HG03139 (cell line): ENCODE results near the gene DNER.
"Not testable (repeated sequence)": the region's sequence is repeated elsewhere in the genome, so short reads cannot be mapped to it uniquely, and the experiment has no call there.

Experiments
- ATAC-seq: cut with Tn5 transposase; IDR thresholded peaks from one replicate; pipeline ENCODE4 v1.9.1; 2021; ENCODE audit not compliant: unreplicated experiment

Gene DNER

DNA sequence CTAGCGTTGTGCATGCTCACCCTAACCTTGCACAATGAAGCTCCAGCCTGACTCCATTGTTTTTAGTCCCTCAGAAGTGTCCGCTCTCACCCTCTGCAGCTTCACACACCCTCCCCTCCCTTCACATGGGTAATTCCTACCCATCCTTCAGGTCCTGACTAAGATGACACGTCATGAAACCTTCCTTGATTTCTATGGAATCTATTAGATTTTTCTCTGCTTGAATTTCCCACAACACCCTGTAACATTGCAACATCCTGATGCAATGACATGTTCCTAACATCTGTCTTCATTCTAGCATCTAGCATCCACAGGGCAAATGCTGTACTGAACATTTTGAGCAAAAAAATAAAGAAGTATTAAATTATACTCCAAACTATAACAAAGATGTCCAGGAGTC, 366.2 kb downstream of the DNER start:
- ATAC-seq = no peak

DNA sequence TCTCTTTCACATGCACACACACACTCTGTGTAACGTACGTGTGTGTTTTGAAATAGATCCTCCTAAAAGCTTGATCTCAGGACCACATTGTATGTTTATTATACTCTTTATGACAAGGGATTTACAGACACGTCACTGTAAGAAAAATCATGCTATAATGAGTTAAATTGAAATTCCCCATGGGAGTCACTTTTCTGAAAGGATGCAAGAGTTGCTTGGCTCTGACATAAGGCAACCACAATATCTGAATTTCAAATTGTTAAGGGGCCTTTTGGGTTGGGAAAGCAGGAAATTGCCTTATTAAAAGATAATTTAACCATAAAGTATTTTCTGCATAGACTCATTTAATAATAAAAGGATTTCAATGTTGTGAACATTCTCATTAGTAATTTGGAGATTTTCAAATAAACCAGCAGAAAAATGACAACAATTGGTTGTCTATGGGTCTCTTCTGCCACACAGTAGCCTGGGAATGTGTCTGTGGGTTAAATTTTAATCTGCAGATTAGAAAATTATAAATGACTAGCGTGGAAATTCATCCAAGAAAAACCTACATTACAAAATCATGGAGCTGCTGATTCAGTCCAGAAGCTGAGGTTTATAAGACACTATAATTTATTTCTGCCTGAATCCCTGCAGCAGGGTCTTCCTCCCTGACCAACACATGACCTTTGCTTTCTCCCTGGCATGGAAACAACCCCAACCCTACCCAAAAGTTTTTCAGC, 367.4 kb downstream of the DNER start:
- no peak for ATAC-seq

DNA sequence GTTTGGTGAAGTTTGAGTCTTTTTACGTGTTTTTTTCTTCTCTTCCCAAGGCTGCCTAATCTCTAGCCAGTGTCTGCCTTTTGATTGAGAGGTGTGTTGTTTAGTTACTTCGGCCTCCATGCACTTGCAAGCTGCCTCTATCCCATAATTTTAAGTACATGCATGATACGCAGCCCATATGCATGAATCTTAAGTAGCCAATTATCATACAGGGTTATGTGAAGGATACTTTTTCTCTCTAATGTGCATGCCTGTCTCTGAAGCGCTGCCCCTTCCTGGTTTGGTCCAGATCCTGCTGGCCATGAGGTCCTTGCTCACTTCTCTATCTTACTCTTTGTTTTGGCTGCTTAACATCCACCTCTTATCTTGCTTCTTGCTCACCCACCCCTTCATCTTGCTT, 369.4 kb downstream of the DNER start:
- no peak for ATAC-seq

DNA sequence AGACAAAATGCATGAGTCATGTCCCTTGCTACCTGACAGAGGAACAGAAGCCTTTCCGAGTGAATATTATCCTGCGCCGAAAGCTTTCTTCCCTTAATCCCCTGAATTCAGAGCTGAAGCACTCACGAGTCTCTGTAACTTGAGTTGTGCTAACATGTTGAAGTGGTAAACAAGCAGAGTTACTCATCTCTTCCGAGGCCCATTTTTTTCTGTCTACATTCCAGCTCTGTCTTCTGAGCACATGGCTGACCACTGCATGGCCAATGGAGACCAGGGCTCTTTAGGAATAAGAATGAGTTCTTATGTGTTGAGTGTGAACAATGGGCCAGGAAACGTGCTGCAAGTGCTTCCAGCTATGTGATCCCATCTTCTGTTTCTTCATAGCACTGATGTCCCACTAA, 370.2 kb downstream of the DNER start:
- ATAC-seq = no peak

DNA sequence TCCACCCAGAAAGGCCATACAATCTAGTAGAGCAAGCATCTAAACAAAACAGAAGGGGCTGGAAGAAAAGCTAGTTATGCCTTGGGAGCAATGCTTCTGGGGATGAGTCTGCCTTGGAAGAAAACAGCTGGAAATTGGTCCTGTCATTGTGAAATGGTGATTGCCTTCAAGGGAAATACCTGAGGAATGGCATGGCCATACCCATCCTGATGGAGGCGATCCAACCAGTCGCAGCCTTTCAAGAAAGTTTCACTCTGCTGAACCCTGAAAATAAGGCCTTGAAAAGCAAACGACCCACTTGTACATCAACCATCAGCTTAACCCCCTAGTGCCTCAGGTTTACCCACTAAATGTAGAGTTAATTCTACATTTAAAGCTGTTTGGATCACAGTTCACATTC, 370.7 kb downstream of the DNER start:
- ATAC-seq = no peak

DNA sequence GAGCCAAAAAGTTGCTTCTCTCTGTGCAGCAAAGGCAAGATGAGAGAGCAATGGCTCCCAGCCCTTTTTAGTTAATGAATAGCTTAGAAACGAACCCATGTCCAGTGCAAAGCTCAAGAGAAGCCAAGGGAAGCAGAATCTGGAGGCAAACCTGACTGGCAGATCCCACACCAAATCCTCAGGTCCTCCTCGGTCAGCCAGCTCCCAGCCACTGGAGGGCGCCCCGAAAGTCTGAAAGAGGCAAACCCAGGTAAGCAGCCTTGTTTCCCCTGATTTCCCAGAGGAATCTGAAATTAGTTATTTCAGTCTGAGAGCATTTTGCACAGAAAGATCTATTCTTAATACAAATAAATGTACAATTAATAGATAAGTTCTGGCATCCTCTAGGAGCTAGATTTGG, 372.0 kb downstream of the DNER start:
- no peak for ATAC-seq

DNA sequence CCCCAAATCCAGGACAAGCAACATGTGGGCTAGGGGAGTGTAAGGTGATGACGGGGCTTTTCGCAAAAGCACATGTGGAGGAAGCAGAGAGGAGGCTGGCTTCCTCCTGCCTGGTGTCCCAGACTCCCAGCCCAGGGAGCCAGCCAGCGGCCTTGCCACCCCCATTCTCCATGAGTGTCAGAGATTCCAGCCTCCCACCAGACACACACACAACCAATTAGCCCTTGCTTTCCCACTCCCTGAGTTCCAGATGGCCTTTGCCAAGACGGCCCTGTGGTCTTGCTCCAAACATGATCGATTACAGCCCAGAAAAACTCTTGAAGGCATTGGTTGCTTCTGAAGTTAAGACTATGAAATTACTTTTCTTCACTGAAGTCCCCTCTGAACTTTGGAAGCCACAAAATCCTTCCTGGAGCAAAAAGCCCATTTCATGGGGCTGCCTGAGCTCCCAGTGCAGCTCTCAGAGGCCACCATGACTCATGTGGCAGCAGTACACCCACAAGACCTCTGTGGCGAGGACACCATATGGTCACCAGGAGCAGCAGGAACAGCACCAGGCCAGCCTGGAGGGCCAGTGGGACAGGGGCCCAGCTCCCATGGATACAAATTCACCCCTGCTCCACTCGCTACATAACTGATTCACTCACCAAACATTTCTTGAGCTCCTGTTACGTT, 374.1 kb downstream of the DNER start:
- no peak for ATAC-seq

DNA sequence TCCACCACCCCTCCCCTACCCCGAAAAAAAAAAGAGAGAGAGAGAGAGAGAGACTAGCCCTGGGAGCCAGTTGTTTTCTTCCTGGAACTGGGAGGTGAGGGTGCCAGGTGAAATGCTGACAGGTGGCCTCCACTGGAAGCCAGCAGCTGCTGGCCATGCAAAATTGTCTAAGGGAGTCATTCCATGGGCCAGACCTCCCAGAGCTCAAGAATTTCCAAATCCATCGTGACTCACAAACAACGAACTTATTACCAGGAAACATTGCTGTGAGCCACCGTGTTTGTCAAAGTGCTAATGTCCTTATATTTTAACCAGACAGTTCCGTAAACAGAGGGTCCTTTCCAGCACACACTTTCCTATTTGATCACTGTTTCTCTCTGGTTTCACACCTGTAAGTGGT, 374.7 kb downstream of the DNER start:
- ATAC-seq = no peak

DNA sequence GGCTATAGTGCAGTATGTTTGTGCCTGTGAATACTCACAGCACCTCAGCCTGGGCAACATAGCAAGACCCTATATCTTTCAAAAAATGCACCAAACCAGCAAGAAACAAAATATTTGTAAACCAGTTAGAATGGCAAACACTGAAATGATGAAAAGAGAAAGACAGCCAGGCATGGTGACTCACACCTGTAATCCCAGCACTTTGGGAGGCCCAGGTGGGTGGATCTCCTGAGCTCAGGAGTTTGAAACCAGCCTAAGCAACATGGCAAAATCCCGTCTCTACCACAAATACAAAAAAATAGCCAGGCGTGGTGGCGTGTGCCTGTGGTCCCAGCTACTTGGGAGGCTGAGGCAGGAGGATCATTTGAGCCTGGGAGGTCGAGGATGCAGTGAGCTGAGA, 375.2 kb downstream of the DNER start:
- ATAC-seq = not testable (repeated sequence)

DNA sequence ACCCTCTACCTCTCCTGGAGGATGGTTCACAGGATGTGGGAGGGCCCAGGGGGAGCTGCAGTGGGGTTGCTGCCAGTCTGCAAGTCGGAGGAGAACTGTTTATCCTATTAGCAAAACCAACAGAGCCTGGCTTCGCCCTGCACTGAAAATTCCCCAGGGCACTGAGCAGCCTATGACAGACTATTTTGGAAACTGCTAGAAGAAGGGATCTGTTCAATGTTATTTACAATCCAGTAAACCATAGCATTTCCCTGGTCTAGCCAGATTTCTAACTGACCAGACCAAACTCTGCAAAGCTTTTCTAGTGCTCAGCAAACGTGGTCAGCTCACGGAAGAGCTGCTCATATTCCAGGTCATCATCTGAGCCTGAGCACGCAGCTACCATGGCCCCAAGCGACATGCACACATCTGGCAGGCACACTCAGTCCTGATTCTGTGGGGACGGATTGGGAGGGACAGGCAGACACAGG, 378.4 kb downstream of the DNER start:
- no peak for ATAC-seq

DNA sequence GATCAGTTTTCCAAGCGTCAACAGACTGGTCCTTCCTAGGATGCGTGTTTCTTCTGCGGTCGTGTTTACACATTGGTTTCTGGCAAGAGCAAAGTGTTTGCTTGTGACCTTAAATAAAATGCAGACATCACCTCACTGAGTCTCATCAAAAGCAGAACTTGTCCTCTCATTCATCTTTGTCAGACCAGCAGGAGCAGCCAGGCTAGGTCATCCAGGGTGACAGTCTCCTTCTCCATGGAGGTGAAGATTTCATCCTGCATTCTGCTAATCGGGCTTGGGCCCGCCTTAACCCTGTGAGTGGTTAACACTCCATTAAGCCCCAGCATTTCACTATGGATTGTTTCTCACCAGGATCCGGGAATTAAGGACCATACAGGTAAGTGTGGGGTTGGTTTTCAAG, 379.0 kb downstream of the DNER start:
- no peak for ATAC-seq

DNA sequence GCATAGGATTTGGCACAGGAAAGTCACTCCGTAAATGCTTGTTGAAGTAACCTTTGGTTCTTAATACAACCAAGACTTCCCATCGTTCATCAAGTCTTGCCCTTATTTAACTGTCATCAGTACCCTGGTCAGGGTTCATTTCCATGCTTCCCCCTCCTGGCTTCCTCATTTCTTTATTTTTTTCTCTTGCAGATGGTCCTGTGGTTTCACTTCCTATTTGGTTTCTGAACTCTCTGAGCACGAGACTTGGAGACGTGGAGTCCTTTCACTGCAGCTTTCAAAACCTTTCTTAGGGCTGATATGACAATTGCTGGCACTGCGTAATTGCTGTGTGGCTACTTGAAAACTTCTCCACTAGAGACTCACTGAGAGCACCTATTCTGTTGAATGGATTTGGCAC, 383.4 kb downstream of the DNER start:
- no peak for ATAC-seq

DNA sequence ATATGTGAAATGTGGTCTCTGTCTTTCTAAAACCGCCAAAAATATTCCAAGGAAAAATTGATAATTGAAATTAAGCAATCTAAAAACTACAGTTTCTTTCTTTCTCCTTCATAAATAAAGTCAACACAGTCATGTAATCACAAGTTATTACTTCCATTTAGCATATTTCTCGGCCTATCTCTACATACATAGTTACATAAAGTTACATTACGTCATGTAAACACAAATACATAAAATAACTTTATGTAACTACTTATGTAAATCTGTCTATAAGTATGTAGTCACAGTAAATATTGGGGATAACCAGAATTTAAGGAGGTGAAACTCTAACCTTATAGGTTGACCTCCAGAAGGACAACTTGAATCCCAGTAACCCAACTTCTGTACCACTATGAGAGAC, 394.8 kb downstream of the DNER start:
- no peak for ATAC-seq

DNA sequence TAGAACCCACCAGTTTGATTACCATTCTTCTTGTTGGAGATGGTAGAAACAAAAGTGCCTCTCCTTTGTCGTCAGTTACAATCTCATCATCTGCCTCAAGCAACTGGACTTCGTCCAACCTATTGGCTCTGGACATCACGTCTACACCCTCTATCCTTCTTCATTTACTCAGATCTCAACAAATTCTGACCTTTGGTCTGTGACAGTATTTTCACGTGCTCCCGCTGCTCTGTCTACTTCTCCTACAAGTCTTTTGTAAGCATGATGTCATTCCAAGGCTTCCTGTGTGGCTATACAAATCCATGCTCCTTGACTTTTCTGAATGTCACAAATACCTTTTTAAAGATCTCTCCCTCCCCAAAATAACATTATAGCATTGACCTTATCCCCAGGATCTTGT, 400.2 kb downstream of the DNER start:
- ATAC-seq = no peak

DNA sequence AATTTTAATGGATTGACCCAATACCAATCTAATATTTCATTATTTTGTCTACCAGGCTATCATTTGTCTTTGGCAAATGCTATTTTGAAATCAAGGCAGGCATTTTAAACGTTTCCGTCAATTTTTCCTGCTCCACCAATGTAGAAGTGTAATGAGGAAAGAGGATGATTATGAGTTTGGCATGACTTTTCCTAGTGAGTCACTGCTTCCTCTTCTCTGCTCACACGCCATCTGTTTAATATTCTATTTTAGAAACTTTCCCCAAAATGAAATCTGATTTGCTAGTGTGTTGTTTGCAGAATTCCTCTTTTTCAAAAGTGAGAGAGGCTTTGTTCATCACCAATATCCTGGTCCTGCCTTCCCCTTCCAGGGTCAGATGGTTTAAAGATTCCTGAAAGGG, 400.8 kb downstream of the DNER start:
- no peak for ATAC-seq
